ENCODE data around the gene TMEM47.

Gene TMEM47

GRCh38 chrX:34585561-34585960 is 71.5 kb downstream of the TMEM47 start:
- no peak for DNase-seq (ENCODE audit: low spot score)

GRCh38 chrX:34584781-34585180 is 72.3 kb downstream of the TMEM47 start:
- DNase-seq (ENCODE audit: low spot score) = no peak

- no peak for DNase-seq (ENCODE audit: low spot score)
These were observed 77.0 kb downstream of the TMEM47 start for GRCh38 chrX:34580069-34580468.

DNA sequence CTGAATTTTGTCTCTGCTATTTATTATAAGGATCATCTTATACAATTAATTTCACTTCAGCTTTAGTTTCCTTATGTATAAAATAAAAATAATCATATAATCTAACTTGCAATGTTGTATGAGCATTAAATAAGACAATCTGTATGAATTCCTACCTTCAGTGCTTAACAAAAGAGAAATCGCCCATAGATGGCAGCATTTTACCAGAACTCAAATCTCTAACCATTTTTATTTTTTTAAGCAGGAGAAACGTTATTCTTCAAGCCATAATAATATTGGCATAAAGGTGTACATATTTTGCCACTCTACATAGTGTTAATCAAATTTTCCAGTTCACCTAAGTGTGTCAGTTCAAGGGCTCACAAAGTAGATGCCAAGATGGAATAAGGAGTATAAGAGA is 78.8 kb downstream of the TMEM47 start:
- no peak for DNase-seq (ENCODE audit: low spot score)

Data from SK-N-DZ (cell line).